ENCODE measurements around the gene PTPRT. TPM values are rescaled to one million over a fixed set of nuclear protein-coding genes. Genes with fewer than 3 reads are reported as not detected.

The PTPRT gene
- total RNA-seq, 4 donors from 2014 or later, result under 0.01 to 0.64 (median 0.40) TPM

GRCh38 chr20:42461291-42461690 lies 728.4 kb downstream of the PTPRT start:
- Histone ChIP-seq H3K9me3 (no peaks in the 10 kb centered on the region), H3K4me1 (no peaks in the 10 kb centered on the region), H3K4me3 (no peak overlapping the region), H3K27ac (no peak overlapping the region), H3K36me3 (no peaks in the 10 kb centered on the region), H3K27me3 (no peaks in the 10 kb centered on the region)
- TF ChIP-seq CTCF (IDR thresholded peaks at IDR 0.05) (no peak), EP300 (IDR thresholded peaks at IDR 0.05; ENCODE audit: low read depth) (no peak), POLR2A (IDR thresholded peaks at IDR 0.05) (no peak), POLR2AphosphoS5 (IDR thresholded peaks at IDR 0.05) (no peak)
- no peak for DNase-seq
- in situ Hi-C loops (cut with MboI; ENCODE audit: low pct_ligation_motif_present in 1 of 4, low pct_unique_long_range_greater_than_20kb in 1 of 4, low sequenced_read_pairs in 3 of 4) (no loop called here), intact Hi-C loops (cut with DNase I; ENCODE audit: low total_unique reads) (no loop called here)
- 58 to 59% methylated on average over 2 of the region's 2 CpGs for WGBS, 2 donors (ENCODE audit: low coverage in 1 of 2)

GRCh38 chr20:42447270-42447669 lies 742.4 kb downstream of the PTPRT start:
- Histone ChIP-seq H3K36me3 (no peaks in the 10 kb centered on the region), H3K27ac (no peak overlapping the region), H3K9me3 (no peaks in the 10 kb centered on the region), H3K4me1 (no peaks in the 10 kb centered on the region), H3K27me3 (no peaks in the 10 kb centered on the region), H3K4me3 (no peak overlapping the region)
- WGBS, 2 donors (ENCODE audit: low coverage in 1 of 2), result 67 to 79% methylated on average over 2 of the region's 2 CpGs
- no peak for DNase-seq
- in situ Hi-C loops (cut with MboI; ENCODE audit: low pct_ligation_motif_present in 1 of 4, low pct_unique_long_range_greater_than_20kb in 1 of 4, low sequenced_read_pairs in 3 of 4) (loop anchor here in 1 of 4 donors (25.0 kb wide), 1 partner anchor 90 kb away; no protein-coding TSS in a partner anchor), intact Hi-C loops (cut with DNase I; ENCODE audit: low total_unique reads) (no loop called here)
- TF ChIP-seq POLR2AphosphoS5 (IDR thresholded peaks at IDR 0.05), result no peak
- no peak for TF ChIP-seq POLR2A (IDR thresholded peaks at IDR 0.05)
- TF ChIP-seq EP300 (IDR thresholded peaks at IDR 0.05; ENCODE audit: low read depth), result no peak
- TF ChIP-seq CTCF (IDR thresholded peaks at IDR 0.05), result no peak

GRCh38 chr20:42444799-42445198 lies 744.9 kb downstream of the PTPRT start:
- no peaks in the 10 kb centered on the region for H3K4me1 ChIP-seq
- no peaks in the 10 kb centered on the region for H3K27me3 ChIP-seq
- no peak for DNase-seq
- H3K27ac ChIP-seq, result no peak overlapping the region
- intact Hi-C loops (cut with DNase I; ENCODE audit: low total_unique reads) (no loop called here), in situ Hi-C loops (cut with MboI; ENCODE audit: low pct_ligation_motif_present in 1 of 4, low pct_unique_long_range_greater_than_20kb in 1 of 4, low sequenced_read_pairs in 3 of 4) (loop anchor here in 1 of 4 donors (25.0 kb wide), 1 partner anchor 93 kb away; no protein-coding TSS in a partner anchor)
- H3K36me3 ChIP-seq, result no peaks in the 10 kb centered on the region
- no peaks in the 10 kb centered on the region for H3K9me3 ChIP-seq
- H3K4me3 ChIP-seq, result no peak overlapping the region
- WGBS, 2 donors (ENCODE audit: low coverage in 1 of 2), result 81 to 100% methylated on average over 1 to 3 of the region's 3 CpGs
- no peak for TF ChIP-seq POLR2AphosphoS5 (IDR thresholded peaks at IDR 0.05)
- TF ChIP-seq POLR2A (IDR thresholded peaks at IDR 0.05), result no peak
- TF ChIP-seq CTCF (IDR thresholded peaks at IDR 0.05), result no peak
- no peak for TF ChIP-seq EP300 (IDR thresholded peaks at IDR 0.05; ENCODE audit: low read depth)

GRCh38 chr20:42443200-42443599 lies 746.5 kb downstream of the PTPRT start:
- Histone ChIP-seq H3K36me3 (no peaks in the 10 kb centered on the region), H3K4me3 (no peak overlapping the region), H3K9me3 (no peaks in the 10 kb centered on the region), H3K4me1 (no peaks in the 10 kb centered on the region), H3K27ac (no peak overlapping the region), H3K27me3 (no peaks in the 10 kb centered on the region)
- DNase-seq, result no peak
- no peak for TF ChIP-seq EP300 (IDR thresholded peaks at IDR 0.05; ENCODE audit: low read depth)
- TF ChIP-seq CTCF (IDR thresholded peaks at IDR 0.05), result no peak
- TF ChIP-seq POLR2AphosphoS5 (IDR thresholded peaks at IDR 0.05), result no peak
- no peak for TF ChIP-seq POLR2A (IDR thresholded peaks at IDR 0.05)
- WGBS, 2 donors (ENCODE audit: low coverage in 1 of 2), result 52 to 53% methylated on average over 3 to 4 of the region's 4 CpGs
- intact Hi-C loops (cut with DNase I; ENCODE audit: low total_unique reads) (no loop called here), in situ Hi-C loops (cut with MboI; ENCODE audit: low pct_ligation_motif_present in 1 of 4, low pct_unique_long_range_greater_than_20kb in 1 of 4, low sequenced_read_pairs in 3 of 4) (loop anchor here in 1 of 4 donors (25.0 kb wide), 1 partner anchor 94 kb away; no protein-coding TSS in a partner anchor)

Data from transverse colon (tissue), 4 donors.